ENCODE data around the gene OR5W2. TPM values are rescaled to one million over a fixed set of nuclear protein-coding genes. Genes with fewer than 3 reads are reported as not detected.
"Not testable (repeated sequence)": the region's sequence is repeated elsewhere in the genome, so short reads cannot be mapped to it uniquely, and the experiment has no call there.

OR5W2 gene
- total and polyA plus RNA-seq, 2 donors, result not detected

- H3K9me3 ChIP-seq (ENCODE audit: control insufficient read depth in 2 of 2, insufficient read depth in 1 of 2, low read length in 1 of 2); H3K27me3 ChIP-seq (ENCODE audit: control insufficient read depth in 2 of 2, insufficient read depth in 1 of 2, low read length in 1 of 2); H3K4me1 ChIP-seq (ENCODE audit: control insufficient read depth in 2 of 2, insufficient read depth in 2 of 2, low read length in 2 of 2); H3K4me3 ChIP-seq (ENCODE audit: low read length in 2 of 2); H3K27ac ChIP-seq (ENCODE audit: low read depth in 1 of 2, low read length in 1 of 2); DNase-seq (ENCODE audit: low read depth in 6 of 9, low spot score in 9 of 9); H3K36me3 ChIP-seq (ENCODE audit: control insufficient read depth in 2 of 2, insufficient read depth in 2 of 2, low read length in 1 of 2): not testable (repeated sequence)
- 90% methylated on average over 4 of the region's 4 CpGs for WGBS
Observed at GRCh38 chr11:55884995-55885394, 29.4 kb downstream of the OR5W2 start.

- DNase-seq (ENCODE audit: low read depth in 6 of 9, low spot score in 9 of 9); H3K36me3 ChIP-seq (ENCODE audit: control insufficient read depth in 2 of 2, insufficient read depth in 2 of 2, low read length in 1 of 2); H3K9me3 ChIP-seq (ENCODE audit: control insufficient read depth in 2 of 2, insufficient read depth in 1 of 2, low read length in 1 of 2); H3K4me3 ChIP-seq (ENCODE audit: low read length in 2 of 2); H3K27me3 ChIP-seq (ENCODE audit: control insufficient read depth in 2 of 2, insufficient read depth in 1 of 2, low read length in 1 of 2); H3K27ac ChIP-seq (ENCODE audit: low read depth in 1 of 2, low read length in 1 of 2); H3K4me1 ChIP-seq (ENCODE audit: control insufficient read depth in 2 of 2, insufficient read depth in 2 of 2, low read length in 2 of 2): not testable (repeated sequence)
- 78% methylated on average over 1 of the region's 1 CpG for WGBS
Observed at GRCh38 chr11:55882997-55883396, 31.4 kb downstream of the OR5W2 start, which contains the start of gene TRIM51. TSS of gene TRIM51 (plus strand) at chr11:55883297. CDS start at chr11:55885429, 2,132 bp downstream.

GRCh38 chr11:55873146-55873545, 41.2 kb downstream of the OR5W2 start:
- H3K9me3 ChIP-seq (ENCODE audit: control insufficient read depth in 2 of 2, insufficient read depth in 1 of 2, low read length in 1 of 2), result peaks cover 0 to 20% of the 10 kb centered on the region in 2 donors
- DNase-seq (ENCODE audit: low read depth in 6 of 9, low spot score in 9 of 9); H3K4me1 ChIP-seq (ENCODE audit: control insufficient read depth in 2 of 2, insufficient read depth in 2 of 2, low read length in 2 of 2); H3K36me3 ChIP-seq (ENCODE audit: control insufficient read depth in 2 of 2, insufficient read depth in 2 of 2, low read length in 1 of 2); H3K27me3 ChIP-seq (ENCODE audit: control insufficient read depth in 2 of 2, insufficient read depth in 1 of 2, low read length in 1 of 2); H3K4me3 ChIP-seq (ENCODE audit: low read length in 2 of 2); H3K27ac ChIP-seq (ENCODE audit: low read depth in 1 of 2, low read length in 1 of 2): not testable (repeated sequence)
- WGBS, result 40% methylated on average over 34 of the region's 34 CpGs

GRCh38 chr11:55872731-55873130, 41.7 kb downstream of the OR5W2 start:
- WGBS, result 33% methylated on average over 33 of the region's 33 CpGs
- H3K4me1 ChIP-seq (ENCODE audit: control insufficient read depth in 2 of 2, insufficient read depth in 2 of 2, low read length in 2 of 2); H3K36me3 ChIP-seq (ENCODE audit: control insufficient read depth in 2 of 2, insufficient read depth in 2 of 2, low read length in 1 of 2); H3K4me3 ChIP-seq (ENCODE audit: low read length in 2 of 2); H3K27ac ChIP-seq (ENCODE audit: low read depth in 1 of 2, low read length in 1 of 2); DNase-seq (ENCODE audit: low read depth in 6 of 9, low spot score in 9 of 9); H3K27me3 ChIP-seq (ENCODE audit: control insufficient read depth in 2 of 2, insufficient read depth in 1 of 2, low read length in 1 of 2): not testable (repeated sequence)
- H3K9me3 ChIP-seq (ENCODE audit: control insufficient read depth in 2 of 2, insufficient read depth in 1 of 2, low read length in 1 of 2), result peaks cover 0 to 20% of the 10 kb centered on the region in 2 donors

- H3K27me3 ChIP-seq (ENCODE audit: control insufficient read depth in 2 of 2, insufficient read depth in 1 of 2, low read length in 1 of 2); H3K4me1 ChIP-seq (ENCODE audit: control insufficient read depth in 2 of 2, insufficient read depth in 2 of 2, low read length in 2 of 2); DNase-seq (ENCODE audit: low read depth in 6 of 9, low spot score in 9 of 9); H3K9me3 ChIP-seq (ENCODE audit: control insufficient read depth in 2 of 2, insufficient read depth in 1 of 2, low read length in 1 of 2); H3K4me3 ChIP-seq (ENCODE audit: low read length in 2 of 2); H3K27ac ChIP-seq (ENCODE audit: low read depth in 1 of 2, low read length in 1 of 2); H3K36me3 ChIP-seq (ENCODE audit: control insufficient read depth in 2 of 2, insufficient read depth in 2 of 2, low read length in 1 of 2): not testable (repeated sequence)
- WGBS, result 91% methylated on average over 4 of the region's 4 CpGs
Observed at GRCh38 chr11:55867354-55867753, 47.0 kb downstream of the OR5W2 start.

Other genes with a start within 250 kb of the OR5W2 start
- gene OR5D13, start 141.1 kb downstream of the OR5W2 start, total RNA-seq, result not detected
- not detected for gene OR5D13, start 141.1 kb downstream of the OR5W2 start, polyA plus RNA-seq
- gene OR5D14, start 119.0 kb downstream of the OR5W2 start, total RNA-seq, result not detected
- not detected for gene OR5D14, start 119.0 kb downstream of the OR5W2 start, polyA plus RNA-seq
- gene OR5L1, start 103.2 kb downstream of the OR5W2 start, total RNA-seq, result not detected
- gene OR5L1, start 103.2 kb downstream of the OR5W2 start, polyA plus RNA-seq, result not detected
- gene OR5D18, start 95.0 kb downstream of the OR5W2 start, total RNA-seq, result not detected
- not detected for gene OR5D18, start 95.0 kb downstream of the OR5W2 start, polyA plus RNA-seq
- not detected for gene OR5L2, start 87.4 kb downstream of the OR5W2 start, total RNA-seq
- gene OR5L2, start 87.4 kb downstream of the OR5W2 start, polyA plus RNA-seq, result not detected
- gene OR5D16, start 75.8 kb downstream of the OR5W2 start, total RNA-seq, result not detected
- gene OR5D16, start 75.8 kb downstream of the OR5W2 start, polyA plus RNA-seq, result not detected
- gene TRIM51, start 31.3 kb downstream of the OR5W2 start, total RNA-seq, result not detected
- not detected for gene TRIM51, start 31.3 kb downstream of the OR5W2 start, polyA plus RNA-seq
- not detected for gene OR5I1, start 21.8 kb upstream of the OR5W2 start, total RNA-seq
- gene OR5I1, start 21.8 kb upstream of the OR5W2 start, polyA plus RNA-seq, result not detected
- gene OR10AG1, start 55.4 kb upstream of the OR5W2 start, total RNA-seq, result not detected
- gene OR10AG1, start 55.4 kb upstream of the OR5W2 start, polyA plus RNA-seq, result not detected
- gene OR5F1, start 80.0 kb upstream of the OR5W2 start, total RNA-seq, result not detected
- gene OR5F1, start 80.0 kb upstream of the OR5W2 start, polyA plus RNA-seq, result 0.02 TPM
- not detected for gene OR5AS1, start 113.1 kb upstream of the OR5W2 start, total RNA-seq
- not detected for gene OR5AS1, start 113.1 kb upstream of the OR5W2 start, polyA plus RNA-seq
- not detected for gene OR8I2, start 178.7 kb upstream of the OR5W2 start, total RNA-seq
- not detected for gene OR8I2, start 178.7 kb upstream of the OR5W2 start, polyA plus RNA-seq
- gene OR8H2, start 189.1 kb upstream of the OR5W2 start, total RNA-seq, result not detected
- not detected for gene OR8H2, start 189.1 kb upstream of the OR5W2 start, polyA plus RNA-seq
- gene OR8H3, start 207.8 kb upstream of the OR5W2 start, total RNA-seq, result not detected
- gene OR8H3, start 207.8 kb upstream of the OR5W2 start, polyA plus RNA-seq, result not detected
- gene OR8J3, start 225.6 kb upstream of the OR5W2 start, total RNA-seq, result not detected
- gene OR8J3, start 225.6 kb upstream of the OR5W2 start, polyA plus RNA-seq, result not detected
- gene OR8K5, start 245.7 kb upstream of the OR5W2 start, total RNA-seq, result not detected
- not detected for gene OR8K5, start 245.7 kb upstream of the OR5W2 start, polyA plus RNA-seq

Measured in thymus (tissue), 11 donors.